SK-N-SH (cell line): ENCODE results near the gene ASZ1.

Source experiments
- CHD2 ChIP-seq: fragments of 150-350 bp; IDR thresholded peaks from 2 replicates; pipeline ENCODE4 v1.6.1; 2018; ENCODE audit warnings: low read length; ENCODE audit not compliant: partially characterized antibody
- EZH2phosphoT487 ChIP-seq: fragments of 200-600 bp; sonication (generic); IDR thresholded peaks from 2 replicates; pipeline ENCODE4 v1.6.1; 2017; ENCODE audit warnings: low read depth, mixed run types, mild to moderate bottlenecking, antibody characterized with exemption, moderate library complexity, borderline replicate concordance
- JUND ChIP-seq: IDR thresholded peaks from 2 replicates; pipeline ENCODE4 v1.4.0; 2012
- NRF1 ChIP-seq: IDR thresholded peaks from 2 replicates; pipeline ENCODE4 v1.6.1; 2012; ENCODE audit warnings: low read depth, mild to moderate bottlenecking, low read length
- POLR2AphosphoS5 ChIP-seq: IDR thresholded peaks from 2 replicates; pipeline ENCODE4 v1.6.1; 2012; ENCODE audit warnings: low read depth, low read length
- RAD21 ChIP-seq: IDR thresholded peaks from 2 replicates; pipeline ENCODE4 v1.6.1; 2012; ENCODE audit warnings: mild to moderate bottlenecking, low read length
- RFX5 ChIP-seq: IDR thresholded peaks from 2 replicates; pipeline ENCODE4 v1.6.1; 2012; ENCODE audit warnings: mild to moderate bottlenecking, improper control_type of control experiment, low read length
- SMC3 ChIP-seq: IDR thresholded peaks from 2 replicates; pipeline ENCODE4 v1.6.1; 2012; ENCODE audit warnings: low read depth, low read length, improper control_type of control experiment
- YY1 ChIP-seq: IDR thresholded peaks from 2 replicates; pipeline ENCODE4 v1.4.0; 2012; ENCODE audit warnings: low read depth, mild to moderate bottlenecking
- TF ChIP-seq, protein P1 (sequence below): fragments of 200-600 bp; sonication (generic); IDR thresholded peaks from 2 replicates; pipeline ENCODE4 v1.6.1; 2017; ENCODE audit warnings: antibody characterized with exemption, mild to moderate bottlenecking, moderate library complexity
- TF ChIP-seq, protein P2 (sequence below): IDR thresholded peaks from 2 replicates; pipeline ENCODE4 v1.4.0; 2012; ENCODE audit warnings: low read depth, borderline replicate concordance
- TF ChIP-seq, protein P3 (sequence below): IDR thresholded peaks from 2 replicates; pipeline ENCODE4; 2012
- TF ChIP-seq, protein P4 (sequence below): IDR thresholded peaks from 2 replicates; pipeline ENCODE4 v1.6.1; 2012; ENCODE audit warnings: mild to moderate bottlenecking, low read depth, low read length, moderate library complexity

- TF ChIP-seq POLR2AphosphoS5 (no peak), YY1 (no peak), JUND (no peak), CHD2 (no peak), RAD21 (no peak), EZH2phosphoT487 (no peak), SMC3 (no peak), NRF1 (no peak), RFX5 (no peak)
- TF ChIP-seq, protein P1, sequence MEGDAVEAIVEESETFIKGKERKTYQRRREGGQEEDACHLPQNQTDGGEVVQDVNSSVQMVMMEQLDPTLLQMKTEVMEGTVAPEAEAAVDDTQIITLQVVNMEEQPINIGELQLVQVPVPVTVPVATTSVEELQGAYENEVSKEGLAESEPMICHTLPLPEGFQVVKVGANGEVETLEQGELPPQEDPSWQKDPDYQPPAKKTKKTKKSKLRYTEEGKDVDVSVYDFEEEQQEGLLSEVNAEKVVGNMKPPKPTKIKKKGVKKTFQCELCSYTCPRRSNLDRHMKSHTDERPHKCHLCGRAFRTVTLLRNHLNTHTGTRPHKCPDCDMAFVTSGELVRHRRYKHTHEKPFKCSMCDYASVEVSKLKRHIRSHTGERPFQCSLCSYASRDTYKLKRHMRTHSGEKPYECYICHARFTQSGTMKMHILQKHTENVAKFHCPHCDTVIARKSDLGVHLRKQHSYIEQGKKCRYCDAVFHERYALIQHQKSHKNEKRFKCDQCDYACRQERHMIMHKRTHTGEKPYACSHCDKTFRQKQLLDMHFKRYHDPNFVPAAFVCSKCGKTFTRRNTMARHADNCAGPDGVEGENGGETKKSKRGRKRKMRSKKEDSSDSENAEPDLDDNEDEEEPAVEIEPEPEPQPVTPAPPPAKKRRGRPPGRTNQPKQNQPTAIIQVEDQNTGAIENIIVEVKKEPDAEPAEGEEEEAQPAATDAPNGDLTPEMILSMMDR = no peak
- TF ChIP-seq, protein P2, sequence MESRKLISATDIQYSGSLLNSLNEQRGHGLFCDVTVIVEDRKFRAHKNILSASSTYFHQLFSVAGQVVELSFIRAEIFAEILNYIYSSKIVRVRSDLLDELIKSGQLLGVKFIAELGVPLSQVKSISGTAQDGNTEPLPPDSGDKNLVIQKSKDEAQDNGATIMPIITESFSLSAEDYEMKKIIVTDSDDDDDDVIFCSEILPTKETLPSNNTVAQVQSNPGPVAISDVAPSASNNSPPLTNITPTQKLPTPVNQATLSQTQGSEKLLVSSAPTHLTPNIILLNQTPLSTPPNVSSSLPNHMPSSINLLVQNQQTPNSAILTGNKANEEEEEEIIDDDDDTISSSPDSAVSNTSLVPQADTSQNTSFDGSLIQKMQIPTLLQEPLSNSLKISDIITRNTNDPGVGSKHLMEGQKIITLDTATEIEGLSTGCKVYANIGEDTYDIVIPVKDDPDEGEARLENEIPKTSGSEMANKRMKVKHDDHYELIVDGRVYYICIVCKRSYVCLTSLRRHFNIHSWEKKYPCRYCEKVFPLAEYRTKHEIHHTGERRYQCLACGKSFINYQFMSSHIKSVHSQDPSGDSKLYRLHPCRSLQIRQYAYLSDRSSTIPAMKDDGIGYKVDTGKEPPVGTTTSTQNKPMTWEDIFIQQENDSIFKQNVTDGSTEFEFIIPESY = no peak
- TF ChIP-seq, protein P3, sequence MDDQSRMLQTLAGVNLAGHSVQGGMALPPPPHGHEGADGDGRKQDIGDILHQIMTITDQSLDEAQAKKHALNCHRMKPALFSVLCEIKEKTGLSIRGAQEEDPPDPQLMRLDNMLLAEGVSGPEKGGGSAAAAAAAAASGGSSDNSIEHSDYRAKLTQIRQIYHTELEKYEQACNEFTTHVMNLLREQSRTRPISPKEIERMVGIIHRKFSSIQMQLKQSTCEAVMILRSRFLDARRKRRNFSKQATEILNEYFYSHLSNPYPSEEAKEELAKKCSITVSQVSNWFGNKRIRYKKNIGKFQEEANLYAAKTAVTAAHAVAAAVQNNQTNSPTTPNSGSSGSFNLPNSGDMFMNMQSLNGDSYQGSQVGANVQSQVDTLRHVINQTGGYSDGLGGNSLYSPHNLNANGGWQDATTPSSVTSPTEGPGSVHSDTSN = no peak
- TF ChIP-seq, protein P4, sequence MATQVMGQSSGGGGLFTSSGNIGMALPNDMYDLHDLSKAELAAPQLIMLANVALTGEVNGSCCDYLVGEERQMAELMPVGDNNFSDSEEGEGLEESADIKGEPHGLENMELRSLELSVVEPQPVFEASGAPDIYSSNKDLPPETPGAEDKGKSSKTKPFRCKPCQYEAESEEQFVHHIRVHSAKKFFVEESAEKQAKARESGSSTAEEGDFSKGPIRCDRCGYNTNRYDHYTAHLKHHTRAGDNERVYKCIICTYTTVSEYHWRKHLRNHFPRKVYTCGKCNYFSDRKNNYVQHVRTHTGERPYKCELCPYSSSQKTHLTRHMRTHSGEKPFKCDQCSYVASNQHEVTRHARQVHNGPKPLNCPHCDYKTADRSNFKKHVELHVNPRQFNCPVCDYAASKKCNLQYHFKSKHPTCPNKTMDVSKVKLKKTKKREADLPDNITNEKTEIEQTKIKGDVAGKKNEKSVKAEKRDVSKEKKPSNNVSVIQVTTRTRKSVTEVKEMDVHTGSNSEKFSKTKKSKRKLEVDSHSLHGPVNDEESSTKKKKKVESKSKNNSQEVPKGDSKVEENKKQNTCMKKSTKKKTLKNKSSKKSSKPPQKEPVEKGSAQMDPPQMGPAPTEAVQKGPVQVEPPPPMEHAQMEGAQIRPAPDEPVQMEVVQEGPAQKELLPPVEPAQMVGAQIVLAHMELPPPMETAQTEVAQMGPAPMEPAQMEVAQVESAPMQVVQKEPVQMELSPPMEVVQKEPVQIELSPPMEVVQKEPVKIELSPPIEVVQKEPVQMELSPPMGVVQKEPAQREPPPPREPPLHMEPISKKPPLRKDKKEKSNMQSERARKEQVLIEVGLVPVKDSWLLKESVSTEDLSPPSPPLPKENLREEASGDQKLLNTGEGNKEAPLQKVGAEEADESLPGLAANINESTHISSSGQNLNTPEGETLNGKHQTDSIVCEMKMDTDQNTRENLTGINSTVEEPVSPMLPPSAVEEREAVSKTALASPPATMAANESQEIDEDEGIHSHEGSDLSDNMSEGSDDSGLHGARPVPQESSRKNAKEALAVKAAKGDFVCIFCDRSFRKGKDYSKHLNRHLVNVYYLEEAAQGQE = no peak
Measured at GRCh38 chr7:117459735-117460134, 32.4 kb upstream of the ASZ1 start.
